Fibroblast of the aortic adventitia (primary cell): Measurements from ENCODE around the gene POLD4. TPM values are rescaled to one million over a fixed set of nuclear protein-coding genes. Genes with fewer than 3 reads are reported as not detected.
A peak's percentile ranks its signal among the peaks of the same experiment; 100 is the strongest.

ENCODE experiments used
- DNase-seq: peaks from one replicate; pipeline ENCODE4 v3.0.0-alpha.2; 2010; ENCODE audit warnings: low read depth
- H3K4me3 ChIP-seq: 2 replicates; pipeline ENCODE4 v1.5.1; 2011; ENCODE audit warnings: low read depth, mild to moderate bottlenecking, control low read depth, low read length, moderate library complexity
- CTCF ChIP-seq: IDR thresholded peaks from 2 replicates; pipeline ENCODE4 v1.5.1; 2011; ENCODE audit warnings: mild to moderate bottlenecking, low read length, control low read depth, inconsistent platforms; ENCODE audit not compliant: insufficient read depth
- total RNA-seq: library from RNA; depleted of rRNA; stranded (reverse); fragments of >200 nt; gene quantifications from 2 replicates; pipeline ENCODE4 v1.2.3, GENCODE V29; 2012; ENCODE audit warnings: low replicate concordance

POLD4 gene
- total RNA-seq, 1 donor: 53.5 TPM

- DNase-seq: peak; percentile 98
- TF ChIP-seq CTCF: peak; percentile 52
- peak overlapping the region; percentile 70 for H3K4me3 ChIP-seq
Observed at GRCh38 chr11:67373648-67374570, 20.6 kb upstream of the POLD4 start.

- no peak for TF ChIP-seq CTCF
- H3K4me3 ChIP-seq: peak within 1 kb of the TSS; percentile 70
- DNase-seq: peak; percentile 57
Observed at GRCh38 chr11:67372993-67373647, 19.8 kb upstream of the POLD4 start, which contains the start of gene CLCF1. CLCF1 (minus strand) TSS chr11:67373598; CDS start chr11:67373539, 59 bp downstream.

- no peak for TF ChIP-seq CTCF
- H3K4me3 ChIP-seq: peak overlapping the region; percentile 70
- DNase-seq: no peak
Observed at GRCh38 chr11:67372321-67372992, 19.1 kb upstream of the POLD4 start.

- no peak for DNase-seq
- TF ChIP-seq CTCF: no peak
- H3K4me3 ChIP-seq: peak overlapping the region; percentile 70
Observed at GRCh38 chr11:67371911-67372320, 18.6 kb upstream of the POLD4 start.

GRCh38 chr11:67371189-67371910 is 18.0 kb upstream of the POLD4 start:
- DNase-seq: peak; percentile 60
- peak; percentile 72 for TF ChIP-seq CTCF
- H3K4me3 ChIP-seq: peak overlapping the region; percentile 70
